Measurements from ENCODE around the gene HELZ2.

Gene HELZ2

GRCh38 chr20:63549679-63550282 lies 24.3 kb downstream of the HELZ2 start:
- DNase-seq, result no peak

- no peak for DNase-seq
Measured at GRCh38 chr20:63549019-63549418, 25.0 kb downstream of the HELZ2 start.

- DNase-seq, result no peak
Measured at GRCh38 chr20:63548542-63548941, 25.5 kb downstream of the HELZ2 start.

GRCh38 chr20:63547725-63548480 lies 26.1 kb downstream of the HELZ2 start, which contains the start of gene SRMS:
SRMS (minus strand) TSS chr20:63547749; CDS start chr20:63547463, 286 bp downstream.
- no peak for DNase-seq

- DNase-seq, result no peak
Measured at GRCh38 chr20:63546956-63547724, 26.9 kb downstream of the HELZ2 start.

- no peak for DNase-seq
Measured at GRCh38 chr20:63546256-63546955, 27.6 kb downstream of the HELZ2 start.

GRCh38 chr20:63545814-63546213 lies 28.2 kb downstream of the HELZ2 start:
- DNase-seq, result no peak

GRCh38 chr20:63544958-63545516 lies 29.0 kb downstream of the HELZ2 start:
- no peak for DNase-seq

- DNase-seq, result no peak
Measured at GRCh38 chr20:63544241-63544957, 29.6 kb downstream of the HELZ2 start.

- DNase-seq, result no peak
Measured at GRCh38 chr20:63543733-63544132, 30.3 kb downstream of the HELZ2 start.

GRCh38 chr20:63543131-63543530 lies 30.9 kb downstream of the HELZ2 start:
- no peak for DNase-seq

GRCh38 chr20:63542696-63543095 lies 31.3 kb downstream of the HELZ2 start:
- DNase-seq, result no peak

GRCh38 chr20:63542031-63542559 lies 31.9 kb downstream of the HELZ2 start:
- DNase-seq, result no peak

GRCh38 chr20:63541371-63541770 lies 32.7 kb downstream of the HELZ2 start:
- no peak for DNase-seq

- peak in 1 of 2 experiments; percentile 36 for DNase-seq
Measured at GRCh38 chr20:63540417-63541186, 33.4 kb downstream of the HELZ2 start.

- DNase-seq, result no peak
Measured at GRCh38 chr20:63539441-63540370, 34.3 kb downstream of the HELZ2 start.

- no peak for DNase-seq
Measured at GRCh38 chr20:63539092-63539430, 35.0 kb downstream of the HELZ2 start.

GRCh38 chr20:63538204-63539091 lies 35.6 kb downstream of the HELZ2 start:
- DNase-seq, result no peak

Data from NCI-H446 (cell line).